GF-D8 (cell line): ENCODE data around the gene VIPR2.
"Not testable (repeated sequence)": the region's sequence is repeated elsewhere in the genome, so short reads cannot be mapped to it uniquely, and the experiment has no call there.

Source experiments
- DNase-seq: peaks from one replicate; lab custom pipeline; 2025; lab: John Stamatoyannopoulos, UW

VIPR2 gene

DNA sequence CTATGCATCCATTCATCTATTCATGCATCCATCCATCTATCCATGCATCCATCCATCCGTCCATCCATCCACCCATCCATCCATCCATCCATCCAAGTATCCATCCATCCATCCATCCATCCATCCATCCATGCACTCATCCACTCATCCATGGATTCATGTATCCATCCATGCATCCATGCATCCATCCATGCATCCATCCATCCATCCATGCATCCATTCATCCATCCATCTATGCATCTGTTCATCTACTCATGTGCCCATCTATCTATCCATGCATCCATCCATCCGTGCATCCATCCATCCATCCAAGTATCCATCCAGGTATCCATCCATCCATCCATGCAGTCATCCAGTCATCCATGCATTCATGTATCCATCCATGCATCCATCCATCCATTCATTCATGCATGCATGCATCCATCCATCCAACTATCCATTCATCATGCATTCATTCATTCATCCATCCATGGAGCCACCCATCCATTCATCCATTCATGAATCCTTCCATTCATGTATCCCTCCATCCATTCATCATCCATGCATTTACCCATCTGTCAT lies 156.3 kb downstream of the VIPR2 start:
- no peak for DNase-seq

DNA sequence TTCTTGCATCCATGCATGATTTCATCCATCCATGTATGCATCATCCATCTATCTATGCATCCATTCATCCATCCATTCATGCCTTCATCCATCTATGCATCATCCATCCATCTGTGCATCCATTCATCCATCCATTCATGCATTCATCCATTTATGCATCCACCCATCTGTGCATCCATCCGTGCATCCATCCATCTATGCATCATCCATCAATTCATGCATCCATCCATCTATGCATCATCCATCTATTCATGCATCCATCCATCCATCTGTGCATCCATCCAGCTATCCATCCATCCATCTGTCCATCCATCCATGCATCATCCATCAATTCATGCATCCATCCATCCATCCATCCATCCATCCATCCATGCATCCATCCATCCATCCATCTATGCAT lies 157.0 kb downstream of the VIPR2 start:
- DNase-seq, result no peak

DNA sequence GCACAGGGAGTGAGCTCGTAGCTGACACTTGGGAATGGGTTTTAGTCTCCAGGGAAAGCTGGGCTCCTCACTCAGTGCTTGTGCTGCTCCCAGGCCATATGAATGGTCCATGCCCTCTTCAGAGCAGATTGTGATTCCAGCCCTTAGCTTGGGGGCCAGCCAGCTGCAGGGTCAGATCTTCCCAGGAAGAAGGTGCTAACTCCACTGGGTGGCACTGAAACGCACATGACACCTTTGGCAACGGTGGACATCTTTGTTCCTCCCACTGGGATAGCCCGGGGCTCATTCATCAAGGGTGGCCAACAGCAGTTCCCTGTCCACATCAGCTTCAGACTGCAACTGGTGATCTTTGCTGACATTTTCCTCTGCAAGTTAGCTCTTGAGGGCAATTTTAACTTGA lies 159.1 kb downstream of the VIPR2 start:
- DNase-seq, result no peak

DNA sequence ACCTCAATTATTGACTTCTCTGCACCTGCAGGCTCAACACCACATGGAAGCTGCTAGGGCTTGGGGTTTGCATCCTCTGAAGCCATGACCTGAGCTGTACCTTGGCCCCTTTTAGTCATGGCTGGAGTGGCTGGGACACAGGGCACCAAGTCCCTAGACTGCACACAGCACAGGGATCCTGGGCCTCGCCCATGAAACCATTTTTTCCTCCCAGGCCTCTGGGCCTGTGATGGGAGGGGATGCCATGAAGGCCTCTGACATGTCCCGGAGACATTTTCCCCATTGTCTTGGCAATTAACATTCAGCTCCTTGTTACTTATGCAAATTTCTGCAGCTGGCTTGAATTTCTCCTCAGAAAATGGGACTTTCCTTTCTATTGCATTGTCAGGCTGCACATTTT lies 160.7 kb downstream of the VIPR2 start:
- DNase-seq, result not testable (repeated sequence)

DNA sequence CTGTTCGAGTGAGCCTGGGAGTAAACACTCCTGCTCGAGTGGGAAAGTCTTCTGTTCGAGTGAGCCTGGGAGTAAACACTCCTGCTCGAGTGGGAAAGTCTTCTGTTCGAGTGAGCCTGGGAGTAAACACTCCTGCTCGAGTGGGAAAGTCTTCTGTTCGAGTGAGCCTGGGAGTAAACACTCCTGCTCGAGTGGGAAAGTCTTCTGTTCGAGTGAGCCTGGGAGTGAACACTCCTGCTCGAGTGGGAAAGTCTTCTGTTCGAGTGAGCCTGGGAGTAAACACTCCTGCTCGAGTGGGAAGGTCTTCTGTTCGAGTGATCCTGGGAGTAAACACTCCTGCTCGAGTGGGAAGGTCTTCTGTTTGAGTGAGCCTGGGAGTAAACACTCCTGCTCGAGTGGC lies 162.6 kb downstream of the VIPR2 start:
- not testable (repeated sequence) for DNase-seq

DNA sequence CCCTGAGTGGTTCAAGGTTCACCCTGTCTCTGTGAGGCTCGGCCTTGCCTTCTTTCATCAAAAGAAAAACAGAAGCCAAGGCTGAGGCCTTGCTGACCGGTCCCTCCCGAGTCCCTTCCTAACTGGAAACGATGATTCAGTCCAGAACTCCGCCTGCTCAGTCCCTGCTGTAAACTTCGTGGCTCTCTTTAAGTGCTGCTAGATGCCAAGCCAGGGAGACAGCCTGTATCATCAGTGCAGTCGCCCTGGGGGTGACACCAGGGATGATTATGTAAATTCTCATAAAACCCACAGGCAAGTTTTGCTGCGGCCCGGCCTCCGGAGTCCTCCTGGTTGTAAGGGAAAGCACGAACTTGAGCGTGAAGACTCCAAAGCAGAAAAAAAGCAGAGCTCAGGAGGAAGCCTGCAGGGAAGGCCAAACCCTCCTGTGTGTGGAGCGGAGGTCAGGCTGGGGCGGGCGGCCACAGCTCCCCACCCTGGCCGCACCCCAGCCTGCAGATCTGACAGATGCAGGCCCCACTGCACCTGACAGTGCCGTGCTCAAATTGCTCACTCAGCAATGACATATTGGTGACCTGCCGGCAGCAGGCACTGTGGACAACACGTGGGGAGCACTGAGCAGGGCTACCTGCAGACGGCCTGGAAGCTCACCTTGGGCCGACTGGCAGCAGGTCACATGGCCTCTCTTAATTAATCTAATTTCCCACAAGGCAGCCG lies 164.9 kb downstream of the VIPR2 start:
- DNase-seq, result no peak

DNA sequence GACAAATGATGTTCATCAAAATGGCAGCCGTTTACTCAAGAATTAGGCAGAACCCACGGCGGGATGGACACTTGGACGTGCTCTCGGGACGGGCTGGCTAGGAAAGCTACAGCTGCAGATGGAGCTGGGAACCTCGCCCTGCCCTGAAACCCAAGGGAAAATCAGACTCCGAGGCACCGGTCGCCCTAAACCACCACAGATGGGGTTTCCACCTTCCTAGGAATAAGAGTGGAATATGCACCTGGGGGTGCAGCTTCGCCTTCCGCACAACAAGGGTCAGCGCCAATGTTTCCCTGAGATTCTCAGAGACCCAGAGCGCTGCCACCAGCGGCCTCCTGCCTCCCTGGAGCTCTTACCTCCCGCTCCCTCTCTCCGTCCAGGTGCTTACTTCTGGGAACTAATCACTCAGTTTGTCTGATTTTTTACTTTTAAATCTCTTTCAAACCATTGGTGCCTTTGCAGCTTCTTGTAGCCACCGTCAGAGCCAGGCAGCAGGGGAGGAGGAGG lies 165.6 kb downstream of the VIPR2 start:
- no peak for DNase-seq
